Cardiac muscle cell (in vitro differentiated cells and primary cell): Measurements from ENCODE around the gene SRRT. TPM values are rescaled to one million over a fixed set of nuclear protein-coding genes. Genes with fewer than 3 reads are reported as not detected.
A peak's percentile ranks its signal among the peaks of the same experiment; 100 is the strongest.

Source experiments
- DNase-seq, 2 donors: peaks; one replicate each; pipeline versions ENCODE4 v3.0.0 to v3.0.0-alpha.2; 2010 to 2017; ENCODE audit warnings: low read depth in 1 of 2, low spot score in 1 of 2
- H3K27ac ChIP-seq: fragments of 200-600 bp; sonication (generic); 2 replicates; pipeline ENCODE4 v1.5.1; 2016
- H3K27me3 ChIP-seq: fragments of 200-600 bp; sonication (generic); 2 replicates; pipeline ENCODE4 v1.6.0; 2016; ENCODE audit warnings: control low read depth
- H3K36me3 ChIP-seq: fragments of 200-600 bp; sonication (generic); 2 replicates; pipeline ENCODE4 v1.5.1; 2016; ENCODE audit warnings: control low read depth
- H3K4me1 ChIP-seq: fragments of 200-600 bp; sonication (generic); 2 replicates; pipeline ENCODE4 v1.8.1; 2017; ENCODE audit warnings: low read depth, mild to moderate bottlenecking, mixed run types
- H3K4me3 ChIP-seq: fragments of 200-600 bp; sonication (generic); 2 replicates; pipeline ENCODE4 v1.5.1; 2016; ENCODE audit warnings: mild to moderate bottlenecking
- H3K9me3 ChIP-seq: fragments of 200-600 bp; sonication (generic); 2 replicates; pipeline ENCODE4 v1.5.1; 2017; ENCODE audit warnings: low read depth, mild to moderate bottlenecking, control low read depth
- CTCF ChIP-seq: IDR thresholded peaks from 2 replicates; pipeline ENCODE4 v1.5.1; 2012; ENCODE audit warnings: low read depth, mild to moderate bottlenecking, low read length
- polyA plus RNA-seq: library from polyadenylated mRNA; unstranded; fragments of >200 nt; fragmentation: Nextera tagmentation; extraction: Ambion mirVana; gene quantifications from 2 replicates; pipeline ENCODE4 v1.2.1, GENCODE V29; 2016
- total RNA-seq: library from RNA; depleted of rRNA; stranded (reverse); fragments of >200 nt; gene quantifications from 2 replicates; pipeline ENCODE4 v1.2.3, GENCODE V29; 2016

The SRRT gene
- total and polyA plus RNA-seq, 2 experiments from 2014 or later = 78.6 to 148 TPM

- H3K4me3 ChIP-seq = no peak overlapping the region
- H3K9me3 ChIP-seq = no peaks in the 10 kb centered on the region
- H3K27ac ChIP-seq = peak overlapping the region; percentile 33
- H3K4me1 ChIP-seq = peaks cover 15% of the 10 kb centered on the region
- no peak for TF ChIP-seq CTCF
- H3K36me3 ChIP-seq = peaks cover 62% of the 10 kb centered on the region
- no peaks in the 10 kb centered on the region for H3K27me3 ChIP-seq
- no peak for DNase-seq
These were observed 10.0 kb downstream of the SRRT start for GRCh38 chr7:100884736-100885439.

GRCh38 chr7:100885440-100886141 is 10.7 kb downstream of the SRRT start:
- peaks cover 62% of the 10 kb centered on the region for H3K36me3 ChIP-seq
- no peak for TF ChIP-seq CTCF

GRCh38 chr7:100886142-100886935 is 11.4 kb downstream of the SRRT start:
- peaks cover 22% of the 10 kb centered on the region for H3K4me1 ChIP-seq
- no peak overlapping the region for H3K4me3 ChIP-seq
- H3K27ac ChIP-seq = no peak overlapping the region
- no peaks in the 10 kb centered on the region for H3K27me3 ChIP-seq
- H3K36me3 ChIP-seq = peaks cover 61% of the 10 kb centered on the region
- no peaks in the 10 kb centered on the region for H3K9me3 ChIP-seq
- TF ChIP-seq CTCF = no peak
- no peak for DNase-seq

More at GRCh38 chr7:100885440-100886141, 10.7 kb downstream of the SRRT start:
- H3K27ac ChIP-seq = peak overlapping the region; percentile 33
- H3K4me1 ChIP-seq = peaks cover 16% of the 10 kb centered on the region
- no peak for DNase-seq
- no peaks in the 10 kb centered on the region for H3K9me3 ChIP-seq
- H3K27me3 ChIP-seq = no peaks in the 10 kb centered on the region
- no peak overlapping the region for H3K4me3 ChIP-seq

- Histone ChIP-seq H3K27ac (peak overlapping the region; percentile 2), H3K36me3 (peaks cover 55% of the 10 kb centered on the region), H3K4me3 (no peak overlapping the region)
These were observed 12.1 kb downstream of the SRRT start for GRCh38 chr7:100886936-100887515.

More at GRCh38 chr7:100886936-100887515, 12.1 kb downstream of the SRRT start:
- no peak for TF ChIP-seq CTCF
- no peak for DNase-seq
- no peaks in the 10 kb centered on the region for H3K27me3 ChIP-seq
- peaks cover 22% of the 10 kb centered on the region for H3K4me1 ChIP-seq
- H3K9me3 ChIP-seq = no peaks in the 10 kb centered on the region
